K562 (cell line): Measurements from ENCODE around the gene RNF187. TPM values are rescaled to one million over a fixed set of nuclear protein-coding genes. Genes with fewer than 3 reads are reported as not detected.

ENCODE experiments used
- AFF1 ChIP-seq, 2 experiments: fragments of 450-650 bp; IDR thresholded peaks; 2 replicates each; pipeline ENCODE4 v1.6.1; 2018; ENCODE audit warnings: mild to moderate bottlenecking in 2 of 2, low read depth in 1 of 2; ENCODE audit not compliant: partially characterized antibody in 2 of 2
- BHLHE40 ChIP-seq: IDR thresholded peaks from 2 replicates; pipeline ENCODE4 v1.6.1; 2011; ENCODE audit warnings: low read length, improper control_type of control experiment
- DDX20 ChIP-seq: fragments of 450-650 bp; IDR thresholded peaks from 2 replicates; pipeline ENCODE4 v1.6.1; 2016; ENCODE audit warnings: missing genetic modification characterization, low read depth, mild to moderate bottlenecking, missing compliant biosample characterization, moderate library complexity
- FOXK2 ChIP-seq, 2 experiments: fragments of 450-650 bp; IDR thresholded peaks in 1 of 2; conservative IDR thresholded peaks in 1 of 2; 2 replicates each; pipeline ENCODE4 v1.6.1; 2016; ENCODE audit warnings: low read depth in 2 of 2, mild to moderate bottlenecking in 1 of 2
- GMEB1 ChIP-seq: fragments of 250-450 bp; sonication (Bioruptor Pico); IDR thresholded peaks from 2 replicates; pipeline ENCODE4 v1.4.0; 2020; ENCODE audit warnings: mild to moderate bottlenecking
- HIVEP1 ChIP-seq: fragments of 250-450 bp; sonication (Bioruptor Pico); IDR thresholded peaks from 2 replicates; pipeline ENCODE4 v1.4.0; 2020; ENCODE audit warnings: mild to moderate bottlenecking
- KLF1 ChIP-seq: fragments of 450-650 bp; IDR thresholded peaks from 2 replicates; pipeline ENCODE4 v1.6.1; 2016; ENCODE audit warnings: missing genetic modification characterization, missing compliant biosample characterization
- LEF1 ChIP-seq: fragments of 450-650 bp; IDR thresholded peaks from 2 replicates; pipeline ENCODE4 v1.6.1; 2016; ENCODE audit warnings: mild to moderate bottlenecking
- MYNN ChIP-seq, 2 experiments: sonication (generic); formaldehyde crosslinking in 1 of 2; IDR thresholded peaks; 2 replicates each; pipeline versions ENCODE4 v1.5.0 to v1.6.1; 2016 to 2020; ENCODE audit warnings: antibody characterized with exemption in 1 of 2, missing genetic modification reagents in 1 of 2
- NCOA1 ChIP-seq: fragments of 450-650 bp; IDR thresholded peaks from 2 replicates; pipeline ENCODE4 v1.6.1; 2016; ENCODE audit warnings: low read depth
- NFRKB ChIP-seq: fragments of 450-650 bp; IDR thresholded peaks from 2 replicates; pipeline ENCODE4 v1.6.1; 2016; ENCODE audit warnings: low read depth
- NR2C1 ChIP-seq, 2 experiments: fragments of 450-650 bp; IDR thresholded peaks; 2 replicates each; pipeline ENCODE4 v1.6.1; 2017; ENCODE audit warnings: mild to moderate bottlenecking in 2 of 2, antibody characterized with exemption in 1 of 2, inconsistent platforms in 1 of 2, missing compliant biosample characterization in 1 of 2, missing genetic modification characterization in 1 of 2
- PATZ1 ChIP-seq: fragments of 250-450 bp; sonication (Bioruptor Pico); IDR thresholded peaks from 2 replicates; pipeline ENCODE4 v1.5.0; 2020; ENCODE audit warnings: mild to moderate bottlenecking, borderline replicate concordance
- SLC30A9 ChIP-seq: fragments of 250-450 bp; sonication (Bioruptor Pico); IDR thresholded peaks from 2 replicates; pipeline ENCODE4 v1.8.0; 2022; ENCODE audit warnings: mild to moderate bottlenecking, moderate library complexity
- SMARCA4 ChIP-seq: fragments of 450-650 bp; IDR thresholded peaks from 2 replicates; pipeline ENCODE4 v1.6.1; 2016
- SOX6 ChIP-seq: fragments of 450-650 bp; IDR thresholded peaks from 2 replicates; pipeline ENCODE4 v1.6.1; 2014; ENCODE audit warnings: mild to moderate bottlenecking
- STAT5B ChIP-seq: fragments of 250-450 bp; sonication (Bioruptor Pico); IDR thresholded peaks from 2 replicates; pipeline ENCODE4 v1.8.0; 2021; ENCODE audit warnings: mild to moderate bottlenecking, inconsistent platforms
- TCF15 ChIP-seq: fragments of 250-450 bp; sonication (Bioruptor Pico); IDR thresholded peaks from 2 replicates; pipeline ENCODE4 v1.8.0; 2022; ENCODE audit warnings: moderate library complexity, mild to moderate bottlenecking, inconsistent platforms
- ZZZ3 ChIP-seq: fragments of 450-650 bp; IDR thresholded peaks from 2 replicates; pipeline ENCODE4 v1.6.1; 2016; ENCODE audit warnings: antibody characterized with exemption, mild to moderate bottlenecking, moderate library complexity
- polyA plus RNA-seq, 8 experiments: library from polyadenylated mRNA; depleted of rRNA in 4 of 8; stranded (reverse) in 5 of 8; unstranded in 3 of 8; fragments of >200 nt; fragmentation: Nextera tagmentation in 2 of 8; fragmentation: Illumina TruSeq in 1 of 8; extraction: Ambion mirVana in 2 of 8; extraction: Trizol in 1 of 8; gene quantifications; 2 replicates each; pipeline versions ENCODE4 v1.2.1 to v1.2.3, GENCODE V29; 2011 to 2014; ENCODE audit warnings: inconsistent platforms in 1 of 8, missing spikeins in 1 of 8
- total RNA-seq, 7 experiments: library from RNA; depleted of rRNA in 6 of 7; stranded (reverse); fragments of >200 nt in 6 of 7; fragmentation: Illumina TruSeq in 2 of 7; extraction: Trizol in 2 of 7; gene quantifications; 2 replicates each; pipeline versions ENCODE4 v1.2.1 to v1.2.3, GENCODE V29; 2011 to 2021; ENCODE audit warnings: low replicate concordance in 1 of 7

The RNF187 gene
- total and polyA plus RNA-seq, 9 of the 15 experiments (the other 6 are each of a cell fraction or from before 2014, with no cell fraction given), result 2.3 to 119 (median 41.9) TPM

GRCh38 chr1:228490120-228491078, 3.2 kb downstream of the RNF187 start (continued):
- TF ChIP-seq DDX20 (tag) (peak; percentile 83; the same call in 1 of the 2 replicates), TCF15 (peak; percentile 90; the same call in 1 of the 2 replicates), GMEB1 (CRISPR knock-in tag) (peak; percentile 30; the same call in 1 of the 2 replicates), HIVEP1 (CRISPR knock-in tag) (0 out of 2 replicates have a peak, but pooled peaks have one; percentile 5), STAT5B (CRISPR knock-in tag) (no peak), SLC30A9 (no peak; the same call in 1 of the 2 replicates), KLF1 (tag) (peak; percentile 33), FOXK2 (conservative IDR thresholded peaks at IDR 0.05 in 1 of 2, IDR thresholded peaks at IDR 0.05 in 1 of 2; ENCODE audit: low read depth in 2 of 2) (no peak), NR2C1 (IDR thresholded peaks at IDR 0.05) (no peak), NR2C1 (tag; IDR thresholded peaks at IDR 0.05) (peak; percentile 71), LEF1 (peak; percentile 49; the same call in 1 of the 2 replicates), ZZZ3 (no peak), AFF1 (IDR thresholded peaks at IDR 0.05; ENCODE audit: low read depth in 1 of 2, partially characterized antibody in 2 of 2) (peak; percentile 61 to 79), PATZ1 (0 out of 2 replicates have a peak, but pooled peaks have one; percentile 58), MYNN (IDR thresholded peaks at IDR 0.05) (no peak), MYNN (CRISPR knock-in tag; IDR thresholded peaks at IDR 0.05) (no peak), NCOA1 (no peak), SMARCA4 (peak; percentile 83), NFRKB (peak; percentile 81), SOX6 (peak; percentile 98), BHLHE40 (peak; percentile 35)
